Right lung (tissue), 5 donors: ENCODE results near the gene MAML2. TPM values are rescaled to one million over a fixed set of nuclear protein-coding genes. Genes with fewer than 3 reads are reported as not detected.

Source experiments
- DNase-seq, 2 donors: peaks; one replicate each; pipeline ENCODE4 v3.0.0-alpha.2; 2013
- polyA plus RNA-seq, 5 donors: library from polyadenylated mRNA; unstranded; fragments of 120-200 nt; gene quantifications; one replicate each; pipeline versions ENCODE4 v1.2.1 to v1.2.3, GENCODE V29; 2013; ENCODE audit warnings: inconsistent platforms in 1 of 5, low replicate concordance in 1 of 5; ENCODE audit not compliant: insufficient read length in 5 of 5, insufficient read depth in 1 of 5

Gene MAML2
- polyA plus RNA-seq, 5 donors: 24.0 to 44.9 (median 37.3) TPM

- no peak for DNase-seq
Observed at GRCh38 chr11:96130061-96130620, 212.9 kb downstream of the MAML2 start.

DNA sequence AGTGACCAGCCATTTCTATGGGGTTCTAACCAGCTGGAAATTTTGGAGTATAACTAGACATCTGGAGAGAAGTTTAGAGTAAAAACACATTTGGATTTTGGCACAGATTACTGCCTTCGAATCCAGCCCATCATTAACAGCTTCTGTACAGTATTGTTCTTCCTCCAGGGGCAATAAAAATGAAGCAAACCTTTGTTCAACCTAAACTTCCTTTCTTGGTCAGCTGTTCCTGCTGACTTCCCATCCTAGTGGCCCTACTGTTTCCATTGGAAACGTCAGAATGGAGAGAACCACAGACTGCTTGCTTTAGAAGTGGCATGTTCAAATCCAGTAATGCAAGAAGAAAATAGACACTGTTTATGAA, 215.4 kb downstream of the MAML2 start:
- DNase-seq: peak in 1 of 2 donors; percentile 50

DNA sequence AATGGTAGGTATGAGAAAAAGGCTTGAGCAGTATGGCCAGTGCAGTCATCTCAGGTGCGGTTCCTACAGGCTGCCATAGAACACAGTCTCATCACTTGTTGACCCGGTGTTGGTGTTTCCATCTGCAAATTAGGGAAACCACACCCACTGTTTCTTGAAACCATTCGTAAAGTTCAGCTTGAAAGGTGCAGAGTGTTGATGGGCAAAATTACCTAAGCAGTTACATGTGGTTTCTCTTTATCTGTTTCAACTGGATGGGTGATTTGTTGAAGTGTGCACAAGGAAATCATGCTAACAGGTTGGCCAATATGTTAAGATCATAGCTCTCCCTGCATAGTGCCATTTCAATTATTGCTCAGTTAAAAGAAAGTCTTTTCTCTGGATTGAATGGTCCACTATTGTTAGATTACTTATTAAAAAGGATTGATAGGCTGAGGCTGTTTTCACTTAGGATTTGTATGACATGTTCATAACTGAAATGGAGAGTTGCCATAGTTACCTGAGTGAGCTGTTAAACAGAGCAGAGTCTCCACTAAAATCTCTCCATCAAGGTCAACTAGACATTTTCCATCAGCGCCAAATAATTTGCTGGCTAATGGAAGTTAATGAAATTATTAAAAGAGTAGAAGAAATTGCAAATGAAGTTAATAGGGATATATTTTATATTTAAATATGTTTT, 215.9 kb downstream of the MAML2 start:
- no peak for DNase-seq

DNA sequence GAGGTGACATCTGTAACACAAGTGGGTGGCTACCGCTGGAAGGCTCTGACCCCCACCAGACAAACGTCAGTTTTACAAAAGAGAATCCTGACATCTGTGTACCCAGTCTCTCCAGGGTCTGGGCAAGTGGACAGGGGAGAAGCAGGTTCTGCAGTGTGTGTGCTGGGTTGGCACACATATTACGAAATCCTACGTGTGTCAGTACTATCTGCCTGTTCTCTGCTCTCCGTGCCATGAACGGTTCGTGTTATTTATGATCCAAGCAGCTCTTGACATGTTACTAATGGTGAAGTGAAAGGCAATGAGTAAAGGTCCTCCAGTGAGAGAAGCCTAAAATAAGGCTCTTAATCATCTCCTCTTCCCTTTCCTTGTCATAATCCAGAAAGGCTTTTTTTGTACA, 217.6 kb downstream of the MAML2 start:
- DNase-seq: no peak

DNA sequence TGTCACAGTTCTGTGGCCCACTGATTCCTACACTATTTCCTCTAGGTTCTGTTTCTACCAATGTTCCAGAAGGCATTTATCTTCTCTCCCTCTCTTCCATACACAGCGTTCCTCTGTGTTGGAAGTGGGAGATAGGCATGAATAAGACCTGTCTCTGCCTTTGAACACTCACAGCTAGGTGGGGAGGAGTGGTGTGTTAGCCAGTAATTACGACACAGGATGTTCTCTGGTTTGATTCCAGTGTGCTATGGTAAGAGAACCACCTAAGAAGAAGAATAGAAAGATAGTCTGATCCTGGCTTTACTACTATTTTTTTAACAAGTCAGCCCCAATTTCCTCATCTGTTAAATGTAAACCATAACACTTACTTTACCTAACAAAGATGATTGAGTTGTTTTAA, 218.8 kb downstream of the MAML2 start:
- DNase-seq: no peak

GRCh38 chr11:96123301-96123700, 219.7 kb downstream of the MAML2 start:
- DNase-seq: no peak

DNA sequence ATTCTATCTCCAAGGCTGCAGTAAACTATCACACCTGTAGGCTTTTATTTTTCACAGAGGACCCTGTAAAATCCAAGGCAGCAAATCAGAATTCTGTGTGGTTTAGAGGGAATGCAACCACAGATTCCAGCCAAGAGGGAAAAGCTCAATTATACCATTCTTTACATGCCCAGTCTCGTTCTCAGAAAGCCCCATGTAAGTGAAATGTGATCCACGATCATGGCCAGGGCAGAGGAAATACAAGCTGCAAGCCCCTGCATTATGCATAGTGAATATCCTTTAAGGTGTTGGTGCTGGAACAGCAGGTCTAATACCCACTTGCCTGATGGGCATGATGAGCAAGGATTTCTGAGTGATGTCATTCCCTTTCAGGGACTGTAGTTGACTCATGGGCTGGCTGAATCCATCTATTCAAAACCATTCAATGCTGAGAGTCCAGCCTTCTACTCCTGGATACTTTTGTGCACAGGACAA, 220.4 kb downstream of the MAML2 start:
- no peak for DNase-seq

DNA sequence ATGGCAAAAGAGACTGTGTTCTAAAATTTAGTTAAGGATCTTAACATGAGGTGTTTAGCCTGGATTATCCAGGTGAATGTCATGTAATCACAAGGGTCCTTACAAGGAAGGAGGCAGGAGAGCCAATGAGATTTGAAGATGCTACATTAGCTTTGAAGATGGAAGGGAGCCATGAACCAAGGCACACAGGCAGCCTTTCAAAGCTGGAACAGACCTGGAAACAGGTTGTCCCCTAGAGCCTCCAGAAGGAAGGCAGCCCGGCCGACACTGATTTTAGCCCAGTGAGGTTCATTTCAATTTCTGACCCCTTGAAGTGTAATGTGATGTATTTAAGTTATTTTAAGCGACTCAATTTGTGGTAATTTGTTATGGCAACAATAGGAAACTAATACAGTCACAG, 223.8 kb downstream of the MAML2 start:
- DNase-seq: no peak

DNA sequence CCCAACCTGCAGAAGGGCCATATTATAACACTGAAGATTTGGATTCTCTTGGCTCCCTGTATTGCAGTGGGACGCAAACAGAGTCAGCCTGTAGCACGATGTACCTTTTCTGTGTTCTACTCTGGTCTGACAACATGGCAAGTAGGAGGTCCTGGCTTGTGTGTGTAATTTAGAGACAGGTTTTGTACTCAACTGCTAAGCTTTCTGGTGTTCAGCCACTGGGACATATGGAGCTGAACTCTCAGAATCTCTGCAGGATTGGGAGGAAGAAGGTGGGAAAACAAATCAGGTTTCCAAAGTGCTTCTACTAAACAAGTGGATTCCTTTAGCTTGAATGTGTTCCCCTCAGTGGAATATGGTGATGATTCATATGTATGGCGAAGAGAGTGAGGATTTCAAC, 226.6 kb downstream of the MAML2 start:
- DNase-seq: no peak

GRCh38 chr11:96114178-96115064, 228.6 kb downstream of the MAML2 start:
- DNase-seq: no peak

GRCh38 chr11:96113193-96113681, 229.8 kb downstream of the MAML2 start:
- DNase-seq: peak in 1 of 2 donors; percentile 68

DNA sequence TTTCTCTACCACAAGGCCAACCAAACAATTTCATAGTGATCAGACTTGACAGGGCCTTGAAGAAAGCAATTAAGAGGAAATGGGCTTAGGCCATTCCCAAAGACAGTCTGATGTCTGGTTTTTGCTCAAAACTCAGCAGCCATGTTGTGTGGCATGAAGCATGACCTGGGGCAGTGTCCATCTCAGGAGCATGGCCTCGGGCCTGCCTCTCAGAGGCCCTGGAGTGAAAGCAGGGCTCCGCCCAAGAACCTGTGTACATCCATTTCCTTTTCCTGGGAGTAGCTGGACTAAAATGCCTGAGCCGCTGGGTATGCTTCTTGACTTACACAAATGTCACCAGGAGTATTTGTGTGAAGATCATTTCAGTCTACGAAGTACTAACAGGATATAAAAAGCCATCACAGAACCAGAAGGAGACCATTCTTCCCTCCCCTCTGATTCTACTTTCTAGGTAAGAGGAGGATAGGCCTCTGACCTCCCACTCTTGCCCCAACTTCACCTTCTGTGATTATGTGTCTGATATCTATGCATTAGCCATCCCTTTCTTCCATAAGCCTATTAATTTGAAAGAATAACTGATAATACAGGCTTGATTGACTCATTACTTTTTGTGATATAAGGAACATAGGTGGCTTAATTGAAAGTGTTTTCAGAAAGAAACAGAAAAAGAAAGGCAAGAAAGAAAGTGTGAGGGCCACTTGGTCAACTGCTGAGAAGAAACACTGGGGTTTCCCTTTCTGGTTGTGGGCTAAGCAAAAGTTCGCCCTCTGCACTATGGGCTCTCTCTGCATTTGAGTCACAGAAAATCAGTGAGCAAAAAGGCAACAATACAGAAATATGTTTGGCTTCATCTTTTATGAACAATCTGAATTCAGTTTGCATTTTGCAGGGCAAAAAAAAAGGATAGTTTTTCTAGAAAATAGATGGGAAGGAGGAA, 230.5 kb downstream of the MAML2 start:
- DNase-seq: no peak

GRCh38 chr11:96111308-96111707, 231.7 kb downstream of the MAML2 start:
- DNase-seq: no peak

- DNase-seq: no peak
Observed at GRCh38 chr11:96110302-96110701, 232.7 kb downstream of the MAML2 start.

DNA sequence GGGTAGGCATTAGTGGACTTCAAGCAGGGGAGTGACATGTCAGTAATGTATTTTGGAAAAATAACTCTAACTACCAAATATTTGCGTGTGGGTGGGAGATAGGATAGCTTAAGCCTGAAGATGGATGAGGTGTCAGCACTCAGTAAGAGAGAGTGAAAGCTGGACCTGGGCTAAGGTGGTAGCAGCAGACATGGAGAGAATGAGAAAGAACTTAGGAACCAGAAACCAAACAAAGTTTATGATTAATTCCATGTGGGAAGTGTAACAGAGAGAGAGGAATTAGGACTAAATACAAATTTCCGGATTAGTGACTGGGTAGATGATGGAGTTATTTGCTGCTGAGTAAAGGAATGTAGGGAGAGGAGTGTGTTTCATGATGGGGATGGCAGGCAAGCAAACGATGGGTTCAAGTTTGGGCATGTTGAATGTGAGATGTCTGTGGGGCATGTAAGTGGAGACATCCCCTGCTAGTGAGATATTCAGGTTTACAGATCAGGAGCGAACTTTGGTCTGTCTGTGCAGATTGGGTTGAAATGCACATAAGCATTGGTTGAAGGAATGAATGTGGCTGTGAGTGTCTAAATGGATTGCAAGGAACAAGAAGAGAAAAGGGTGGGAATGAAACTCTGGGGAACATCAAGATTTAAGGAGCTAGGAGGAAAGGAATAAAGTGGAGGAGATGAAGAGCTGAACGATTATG, 233.5 kb downstream of the MAML2 start:
- no peak for DNase-seq

- no peak for DNase-seq
Observed at GRCh38 chr11:96107143-96107824, 235.7 kb downstream of the MAML2 start.

- DNase-seq: no peak
Observed at GRCh38 chr11:96106645-96107044, 236.3 kb downstream of the MAML2 start.

DNA sequence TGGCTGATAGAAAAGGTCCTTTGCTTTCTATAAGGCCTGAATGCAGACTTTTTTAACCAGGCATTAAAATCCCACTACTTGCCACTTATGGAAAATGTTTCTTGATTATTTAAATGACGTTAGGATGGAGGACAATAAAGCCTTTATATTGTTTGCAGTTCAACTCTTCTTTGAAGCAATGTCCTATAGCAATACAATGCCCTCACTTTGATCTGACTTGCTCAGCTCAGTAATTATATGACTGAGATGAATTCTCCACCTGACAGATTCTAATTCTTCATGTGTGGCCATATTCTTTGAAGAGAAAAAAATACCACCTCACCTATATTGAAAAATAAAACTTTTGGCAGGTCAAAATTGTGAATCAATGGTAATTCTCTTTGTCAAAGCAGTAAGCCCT, 237.1 kb downstream of the MAML2 start:
- no peak for DNase-seq

DNA sequence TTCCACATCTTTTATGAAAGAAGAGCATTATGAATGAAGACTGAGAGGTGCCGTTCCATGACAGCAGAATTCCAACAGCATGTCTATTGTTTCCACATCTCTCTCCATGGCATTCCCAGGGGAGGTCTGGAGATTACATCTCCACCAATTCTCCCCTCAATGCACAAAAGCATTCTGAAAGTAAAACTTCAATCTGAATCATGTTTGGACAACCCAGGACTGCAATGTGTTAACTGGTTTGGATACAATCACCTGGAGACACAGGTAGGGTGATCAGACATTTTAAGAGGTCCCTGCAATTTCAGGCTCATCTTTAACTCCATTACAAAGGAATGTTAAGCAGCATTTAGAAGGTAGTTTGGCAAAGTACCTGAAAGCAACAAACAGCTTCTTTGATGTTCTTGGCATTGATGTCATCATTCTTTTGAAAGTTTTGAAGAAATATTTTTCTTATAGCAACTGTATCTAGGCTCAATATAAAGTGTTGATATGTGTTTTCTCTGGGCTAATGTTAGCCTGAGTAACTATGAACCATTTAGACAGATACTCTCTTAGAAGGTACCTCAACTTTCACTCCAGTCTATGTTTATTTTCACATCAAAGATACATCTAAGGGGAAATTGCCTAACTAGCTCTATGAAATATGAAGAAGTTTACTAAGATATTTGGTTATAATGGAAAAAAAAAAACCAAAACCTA, 237.6 kb downstream of the MAML2 start:
- DNase-seq: no peak

DNA sequence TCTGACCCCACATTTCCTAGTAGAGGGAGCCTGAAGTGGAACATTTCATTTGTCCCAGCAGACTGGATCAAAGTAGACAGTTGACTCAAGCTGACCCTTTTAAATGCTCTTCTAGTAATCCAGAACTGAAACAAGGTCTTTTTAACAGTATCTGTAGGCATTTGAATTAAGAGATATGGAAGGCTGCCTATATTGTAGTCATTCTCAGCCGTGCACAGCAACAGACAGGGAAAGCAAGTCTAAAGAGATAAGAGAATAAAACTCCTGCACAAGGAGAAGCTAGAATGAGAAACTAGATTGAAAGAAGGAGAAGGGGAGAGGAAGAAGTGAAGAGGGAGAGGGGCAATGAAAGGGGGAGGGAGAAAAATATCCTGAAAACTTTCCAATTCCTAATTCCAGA, 238.5 kb downstream of the MAML2 start:
- DNase-seq: no peak
